Effector memory CD8-positive, alpha-beta T cell (primary cell): ENCODE results near the gene RO60.
"Not testable (repeated sequence)": the region's sequence is repeated elsewhere in the genome, so short reads cannot be mapped to it uniquely, and the experiment has no call there.

Experiments used
- ATAC-seq: fragments of 150-1000 bp; cut with Tn5 transposase; replicated peaks from 2 replicates; pipeline ENCODE4 v1.10.0; 2021; ENCODE audit warnings: mild to moderate bottlenecking, moderate library complexity
- DNase-seq, 3 experiments: peaks; one replicate each; pipeline ENCODE4 v3.0.0; 2021
- H3K27ac Mint-ChIP-seq, 2 donors: one replicate each; pipeline ENCODE4 v1.8.0; 2022; ENCODE audit warnings: mild to moderate bottlenecking in 2 of 2, mixed read lengths in 2 of 2, moderate library complexity in 2 of 2
- H3K27me3 Mint-ChIP-seq, 2 donors: one replicate each; pipeline ENCODE4 v1.8.0; 2022; ENCODE audit warnings: mixed read lengths in 2 of 2
- H3K36me3 Mint-ChIP-seq: one replicate; pipeline ENCODE4 v1.8.0; 2022; ENCODE audit warnings: mild to moderate bottlenecking, moderate library complexity, mixed read lengths; ENCODE audit not compliant: insufficient read depth
- H3K4me1 Mint-ChIP-seq, 2 donors: one replicate each; pipeline ENCODE4 v1.8.0; 2022; ENCODE audit warnings: low read depth in 2 of 2, mixed read lengths in 2 of 2
- H3K4me3 Mint-ChIP-seq, 2 donors: one replicate each; pipeline ENCODE4 v1.8.0; 2022; ENCODE audit warnings: mild to moderate bottlenecking in 2 of 2, mixed read lengths in 2 of 2, moderate library complexity in 2 of 2
- H3K9me3 Mint-ChIP-seq, 2 donors: one replicate each; pipeline ENCODE4 v1.8.0; 2022; ENCODE audit warnings: mixed read lengths in 2 of 2
- total RNA-seq, 9 experiments: gene quantifications; one replicate each; lab custom pipeline; 2026; lab: John Stamatoyannopoulos, UW

RO60 gene
- total RNA-seq, result 80.7 to 207 (median 187) reads per million in 9 experiments

GRCh38 chr1:193059282-193060114 is at the start of gene RO60, which contains the start of gene UCHL5:
RO60 (plus strand) TSS chr1:193059612; CDS start chr1:193069055, 9,443 bp downstream.
UCHL5 (minus strand) TSS chr1:193059360; CDS start chr1:193059260, 100 bp downstream.
- peaks cover 37 to 61% of the 10 kb centered on the region in 2 donors for H3K4me1 Mint-ChIP-seq
- DNase-seq (peak; percentile 90 to 91 (median 91)), ATAC-seq (peak; percentile 90)
- no peaks in the 10 kb centered on the region for H3K27me3 Mint-ChIP-seq
- H3K9me3 Mint-ChIP-seq, result no peaks in the 10 kb centered on the region
- peak within 1 kb of the TSS; percentile 85 to 92 for H3K4me3 Mint-ChIP-seq
- H3K36me3 Mint-ChIP-seq, result peaks cover 12% of the 10 kb centered on the region
- peak within 1 kb of the TSS; percentile 93 to 97 for H3K27ac Mint-ChIP-seq

- no peaks in the 10 kb centered on the region for H3K4me1 Mint-ChIP-seq
- H3K36me3 Mint-ChIP-seq, result no peaks in the 10 kb centered on the region
- H3K9me3 Mint-ChIP-seq, result no peaks in the 10 kb centered on the region
- DNase-seq, result no peak
- no peak for ATAC-seq
- H3K27me3 Mint-ChIP-seq, result no peaks in the 10 kb centered on the region
- no peak overlapping the region for H3K27ac Mint-ChIP-seq
- no peak overlapping the region for H3K4me3 Mint-ChIP-seq
Observed at GRCh38 chr1:193011406-193011805, 48.0 kb upstream of the RO60 start.

DNA sequence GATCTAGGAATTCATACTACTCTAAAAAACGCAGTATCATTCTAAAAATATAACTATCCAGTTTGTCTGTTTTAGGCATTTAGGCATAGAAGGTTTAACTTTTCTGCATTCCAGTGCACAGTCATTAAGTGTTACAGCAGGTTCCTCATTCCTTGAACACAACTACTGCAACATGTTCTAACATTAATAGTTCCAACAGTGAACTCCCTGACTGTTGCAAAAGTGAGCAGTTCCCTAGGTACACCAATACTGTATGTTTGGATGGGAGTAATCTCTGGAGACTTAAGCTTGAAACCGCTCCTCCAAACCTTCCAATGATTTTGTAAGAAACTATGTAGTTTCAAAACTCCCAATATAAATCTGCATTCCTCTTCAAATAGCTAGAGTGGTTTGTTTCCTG is 46.4 kb upstream of the RO60 start:
- Mint-ChIP-seq H3K27ac (no peak overlapping the region), H3K27me3 (no peaks in the 10 kb centered on the region), H3K4me3 (no peak overlapping the region), H3K4me1 (no peaks in the 10 kb centered on the region), H3K9me3 (no peaks in the 10 kb centered on the region), H3K36me3 (no peaks in the 10 kb centered on the region)
- ATAC-seq, result no peak
- DNase-seq, result no peak

DNA sequence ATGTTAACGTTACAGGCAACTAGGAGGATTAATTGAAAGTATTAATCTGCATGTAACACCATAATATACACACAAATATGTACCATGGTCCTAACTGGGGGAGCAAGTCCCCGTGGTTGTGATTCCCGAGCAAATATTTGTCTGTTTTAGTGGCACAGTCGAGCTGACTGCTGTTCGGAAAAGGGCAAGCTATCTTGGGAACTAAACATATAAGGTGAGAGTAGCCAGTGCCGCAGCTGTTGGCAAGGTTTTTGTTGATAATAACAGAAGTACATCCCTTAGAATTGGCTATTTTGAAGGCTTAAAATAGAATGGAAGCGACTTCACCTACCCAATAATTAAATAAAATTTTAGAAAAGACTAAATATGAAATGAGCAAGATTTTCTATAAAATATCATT is 45.7 kb upstream of the RO60 start:
- no peak overlapping the region for H3K27ac Mint-ChIP-seq
- no peaks in the 10 kb centered on the region for H3K9me3 Mint-ChIP-seq
- H3K27me3 Mint-ChIP-seq, result no peaks in the 10 kb centered on the region
- no peaks in the 10 kb centered on the region for H3K36me3 Mint-ChIP-seq
- H3K4me1 Mint-ChIP-seq, result no peaks in the 10 kb centered on the region
- H3K4me3 Mint-ChIP-seq, result no peak overlapping the region
- ATAC-seq, result no peak
- no peak for DNase-seq

GRCh38 chr1:193014400-193014799 is 45.0 kb upstream of the RO60 start:
- no peak overlapping the region for H3K4me3 Mint-ChIP-seq
- no peaks in the 10 kb centered on the region for H3K4me1 Mint-ChIP-seq
- ATAC-seq, result no peak

DNA sequence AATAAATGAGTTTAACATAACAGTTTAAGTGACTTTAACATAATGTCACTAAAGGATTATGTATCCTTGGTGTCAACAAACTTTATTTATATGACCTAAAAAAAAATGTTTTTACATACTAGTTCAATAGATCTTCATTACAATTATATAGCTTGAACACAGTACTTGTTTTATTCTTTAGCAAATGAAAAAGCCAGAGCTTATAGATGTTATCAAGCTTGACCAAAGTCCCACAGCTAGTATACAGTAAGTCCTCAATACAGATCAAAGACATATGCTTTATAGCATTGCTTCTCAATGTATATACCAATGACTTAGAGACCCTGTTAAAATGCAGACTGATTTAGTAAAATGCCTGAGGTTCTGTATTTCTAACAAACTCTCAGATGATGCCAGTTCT is 42.6 kb upstream of the RO60 start:
- Mint-ChIP-seq H3K36me3 (peaks cover 4% of the 10 kb centered on the region), H3K27ac (no peak overlapping the region), H3K9me3 (no peaks in the 10 kb centered on the region)

More at GRCh38 chr1:193014400-193014799, 45.0 kb upstream of the RO60 start:
- no peak for DNase-seq
- no peak overlapping the region for H3K27ac Mint-ChIP-seq
- no peaks in the 10 kb centered on the region for H3K9me3 Mint-ChIP-seq
- H3K36me3 Mint-ChIP-seq, result no peaks in the 10 kb centered on the region
- H3K27me3 Mint-ChIP-seq, result no peaks in the 10 kb centered on the region

GRCh38 chr1:193019442-193020026 is 39.9 kb upstream of the RO60 start:
- H3K9me3 Mint-ChIP-seq, result no peaks in the 10 kb centered on the region
- DNase-seq, result peak; percentile 9 to 22 (median 9)
- H3K36me3 Mint-ChIP-seq, result peaks cover 8% of the 10 kb centered on the region
- H3K27ac Mint-ChIP-seq, result no peak overlapping the region
- no peaks in the 10 kb centered on the region for H3K27me3 Mint-ChIP-seq
- no peaks in the 10 kb centered on the region for H3K4me1 Mint-ChIP-seq
- no peak overlapping the region for H3K4me3 Mint-ChIP-seq
- peak; percentile 70 for ATAC-seq

More for the DNA sequence above, 42.6 kb upstream of the RO60 start:
- H3K4me3 Mint-ChIP-seq, result no peak overlapping the region
- no peaks in the 10 kb centered on the region for H3K27me3 Mint-ChIP-seq
- H3K4me1 Mint-ChIP-seq, result no peaks in the 10 kb centered on the region
- DNase-seq (no peak), ATAC-seq (no peak)

DNA sequence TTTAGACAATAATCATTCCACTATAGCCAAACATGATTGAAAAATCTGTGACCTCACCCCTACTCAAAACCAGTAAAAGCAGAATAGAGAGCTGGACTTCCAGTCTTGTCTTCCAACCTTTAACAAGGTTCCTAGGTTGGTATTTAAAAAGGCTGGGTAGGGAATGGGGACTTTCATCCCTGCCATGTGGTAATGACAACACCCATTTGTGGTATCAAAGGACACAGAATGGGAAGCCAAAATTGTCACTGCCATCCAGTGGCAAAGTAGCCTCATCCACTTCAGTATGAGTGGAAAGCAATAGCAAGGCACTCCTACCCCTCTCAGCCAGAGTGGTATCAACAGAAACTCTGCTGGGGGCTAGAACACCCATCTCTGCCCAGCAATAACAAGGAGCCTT is 34.2 kb upstream of the RO60 start:
- H3K36me3 Mint-ChIP-seq, result peaks cover 27% of the 10 kb centered on the region
- peak overlapping the region in 1 of 2 donors; percentile 64 for H3K27ac Mint-ChIP-seq
- DNase-seq (no peak), ATAC-seq (no peak)
- H3K4me1 Mint-ChIP-seq, result no peaks in the 10 kb centered on the region
- H3K4me3 Mint-ChIP-seq, result no peak overlapping the region
- H3K27me3 Mint-ChIP-seq, result no peaks in the 10 kb centered on the region
- H3K9me3 Mint-ChIP-seq, result no peaks in the 10 kb centered on the region

- DNase-seq, result no peak
- no peak for ATAC-seq
- Mint-ChIP-seq H3K9me3 (no peaks in the 10 kb centered on the region), H3K27me3 (no peaks in the 10 kb centered on the region), H3K4me3 (no peak overlapping the region), H3K27ac (peak overlapping the region in 1 of 2 donors; percentile 65), H3K36me3 (peaks cover 19% of the 10 kb centered on the region), H3K4me1 (peaks cover 6 to 13% of the 10 kb centered on the region in 2 donors)
Observed at GRCh38 chr1:193030280-193030679, 29.1 kb upstream of the RO60 start.

- Mint-ChIP-seq H3K4me1 (peaks cover 12 to 23% of the 10 kb centered on the region in 2 donors), H3K4me3 (no peak overlapping the region), H3K27me3 (no peaks in the 10 kb centered on the region), H3K9me3 (no peaks in the 10 kb centered on the region), H3K36me3 (peaks cover 9% of the 10 kb centered on the region), H3K27ac (no peak overlapping the region)
- ATAC-seq (peak; percentile 54), DNase-seq (no peak)
Observed at GRCh38 chr1:193031431-193031830, 28.0 kb upstream of the RO60 start.

DNA sequence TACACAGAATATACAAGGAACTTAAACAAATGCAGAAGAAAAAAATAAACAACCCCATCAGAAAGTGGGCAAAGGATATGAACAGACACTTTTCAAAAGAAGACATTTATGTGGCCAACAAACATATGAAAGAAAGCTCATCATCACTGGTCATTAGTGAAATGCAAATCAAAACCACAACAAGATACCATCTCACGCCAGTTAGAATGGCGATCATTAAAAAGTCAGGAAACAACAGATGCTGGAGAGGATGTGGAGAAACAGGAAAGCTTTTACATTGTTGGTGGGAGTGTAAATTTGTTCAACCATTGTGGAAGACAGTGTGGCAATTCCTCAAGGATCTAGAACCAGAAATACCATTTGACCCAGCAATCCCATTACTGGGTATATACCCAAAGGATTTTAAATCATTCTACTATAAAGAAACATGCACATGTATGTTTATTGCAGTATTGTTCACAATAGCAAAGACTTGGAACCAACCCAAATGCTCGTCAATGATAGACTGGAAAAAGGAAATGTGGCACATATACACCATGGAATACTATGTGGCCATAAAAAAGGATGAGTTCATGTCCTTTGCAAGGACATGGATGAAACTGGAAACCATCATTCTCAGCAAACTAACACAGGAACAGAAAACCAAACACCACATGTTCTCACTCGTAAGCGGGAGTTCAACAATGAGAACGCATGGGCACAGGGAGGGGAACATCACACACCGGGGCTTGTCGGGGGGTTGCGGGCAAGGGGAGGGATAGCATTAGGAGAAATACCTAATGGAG is 26.6 kb upstream of the RO60 start:
- not testable (repeated sequence) for H3K27ac Mint-ChIP-seq, H3K27me3 Mint-ChIP-seq, H3K4me3 Mint-ChIP-seq, ATAC-seq, H3K36me3 Mint-ChIP-seq, DNase-seq, H3K9me3 Mint-ChIP-seq
- peaks cover 15 to 36% of the 10 kb centered on the region in 2 donors for H3K4me1 Mint-ChIP-seq

- DNase-seq (no peak), ATAC-seq (no peak)
- Mint-ChIP-seq H3K27me3 (no peaks in the 10 kb centered on the region), H3K27ac (no peak overlapping the region), H3K36me3 (no peaks in the 10 kb centered on the region), H3K9me3 (no peaks in the 10 kb centered on the region), H3K4me1 (peaks cover 15 to 36% of the 10 kb centered on the region in 2 donors), H3K4me3 (no peak overlapping the region)
Observed at GRCh38 chr1:193033610-193034009, 25.8 kb upstream of the RO60 start.

- Mint-ChIP-seq H3K9me3 (no peaks in the 10 kb centered on the region), H3K4me1 (peaks cover 21 to 52% of the 10 kb centered on the region in 2 donors), H3K27me3 (no peaks in the 10 kb centered on the region), H3K36me3 (no peaks in the 10 kb centered on the region), H3K27ac (peak overlapping the region in 1 of 2 donors; percentile 76), H3K4me3 (no peak overlapping the region)
- DNase-seq (no peak), ATAC-seq (no peak)
Observed at GRCh38 chr1:193036337-193037047, 22.9 kb upstream of the RO60 start.
